Large intestine (tissue), 3 donors: ENCODE results near the gene DNPH1. TPM values are rescaled to one million over a fixed set of nuclear protein-coding genes. Genes with fewer than 3 reads are reported as not detected.
A peak's percentile ranks its signal among the peaks of the same experiment; 100 is the strongest.

Experiments used
- DNase-seq, 2 donors: peaks; one replicate each; pipeline versions ENCODE4 v3.0.0 to v3.0.0-alpha.2; 2013
- H3K27ac ChIP-seq: one replicate; pipeline ENCODE4 v1.5.1; 2013; ENCODE audit warnings: low read length
- H3K27me3 ChIP-seq: 2 replicates; pipeline ENCODE4 v1.6.1; 2013; ENCODE audit warnings: low read length; ENCODE audit not compliant: control insufficient read depth, insufficient read depth
- H3K36me3 ChIP-seq: 2 replicates; pipeline ENCODE4 v1.6.1; 2013; ENCODE audit warnings: low read length; ENCODE audit not compliant: control insufficient read depth, insufficient read depth
- H3K4me1 ChIP-seq: one replicate; pipeline ENCODE4 v1.6.1; 2013; ENCODE audit warnings: low read length; ENCODE audit not compliant: control insufficient read depth, insufficient read depth
- H3K4me3 ChIP-seq: one replicate; pipeline ENCODE4 v1.5.1; 2013; ENCODE audit warnings: low read length
- H3K9me3 ChIP-seq: one replicate; pipeline ENCODE4 v1.6.1; 2013; ENCODE audit warnings: mild to moderate bottlenecking, low read depth, low read length, moderate library complexity; ENCODE audit not compliant: control insufficient read depth
- WGBS: methylation state at CpG from one replicate; pipeline ENCODE4 v1.1.5; 2013; ENCODE audit warnings: low lambda C conversion rate; ENCODE audit not compliant: insufficient coverage; 5-methylcytosine and 5-hydroxymethylcytosine counted together
- polyA plus RNA-seq: library from polyadenylated mRNA; unstranded; fragments of 120-200 nt; gene quantifications from one replicate; pipeline ENCODE4 v1.2.1, GENCODE V29; 2013

DNPH1 gene
- polyA plus RNA-seq, 1 donor: 152 TPM

GRCh38 chr6:43247114-43247999 lies 18.1 kb upstream of the DNPH1 start:
- WGBS: no CpG with 5 or more reads among the region's 46 CpGs
- peak overlapping the region; percentile 45 for H3K4me3 ChIP-seq
- H3K9me3 ChIP-seq: no peaks in the 10 kb centered on the region
- H3K27ac ChIP-seq: no peak overlapping the region
- H3K4me1 ChIP-seq: peaks cover 15% of the 10 kb centered on the region
- no peaks in the 10 kb centered on the region for H3K36me3 ChIP-seq
- DNase-seq: peak; percentile 65 to 85
- peaks cover 65% of the 10 kb centered on the region for H3K27me3 ChIP-seq

GRCh38 chr6:43246301-43247113 lies 17.2 kb upstream of the DNPH1 start:
- H3K4me1 ChIP-seq: peaks cover 14% of the 10 kb centered on the region
- DNase-seq: no peak
- H3K36me3 ChIP-seq: no peaks in the 10 kb centered on the region
- peak overlapping the region; percentile 45 for H3K4me3 ChIP-seq
- H3K9me3 ChIP-seq: no peaks in the 10 kb centered on the region
- no peak overlapping the region for H3K27ac ChIP-seq
- peaks cover 67% of the 10 kb centered on the region for H3K27me3 ChIP-seq
- no CpG with 5 or more reads among the region's 27 CpGs for WGBS

GRCh38 chr6:43243664-43244321 lies 14.5 kb upstream of the DNPH1 start:
- Histone ChIP-seq H3K4me3 (peak overlapping the region; percentile 10), H3K9me3 (no peaks in the 10 kb centered on the region), H3K4me1 (peaks cover 10% of the 10 kb centered on the region), H3K27ac (no peak overlapping the region), H3K36me3 (no peaks in the 10 kb centered on the region), H3K27me3 (peaks cover 64% of the 10 kb centered on the region)
- no peak for DNase-seq
- WGBS: 40% methylated on average over 1 of the region's 37 CpGs

GRCh38 chr6:43242908-43243663 lies 13.8 kb upstream of the DNPH1 start, which contains the start of gene TTBK1:
TTBK1 (plus strand) TSS chr6:43243481; CDS start chr6:43246661, 3,180 bp downstream.
- Histone ChIP-seq H3K36me3 (no peaks in the 10 kb centered on the region), H3K4me3 (peak within 1 kb of the TSS; percentile 10), H3K27ac (no peak within 1 kb of the TSS), H3K27me3 (peaks cover 63% of the 10 kb centered on the region), H3K9me3 (no peaks in the 10 kb centered on the region), H3K4me1 (peaks cover 10% of the 10 kb centered on the region)
- 67% methylated on average over 4 of the region's 47 CpGs for WGBS
- no peak for DNase-seq

- DNase-seq: no peak
- no peak overlapping the region for H3K4me3 ChIP-seq
- no peak overlapping the region for H3K27ac ChIP-seq
- H3K9me3 ChIP-seq: no peaks in the 10 kb centered on the region
- WGBS: no CpG with 5 or more reads among the region's 2 CpGs
- peaks cover 59% of the 10 kb centered on the region for H3K27me3 ChIP-seq
- H3K4me1 ChIP-seq: peaks cover under 1% of the 10 kb centered on the region
- H3K36me3 ChIP-seq: no peaks in the 10 kb centered on the region
Observed at GRCh38 chr6:43241446-43241845, 12.2 kb upstream of the DNPH1 start.

- no peaks in the 10 kb centered on the region for H3K36me3 ChIP-seq
- no peaks in the 10 kb centered on the region for H3K9me3 ChIP-seq
- H3K27me3 ChIP-seq: peaks cover 54% of the 10 kb centered on the region
- no peaks in the 10 kb centered on the region for H3K4me1 ChIP-seq
- no peak overlapping the region for H3K27ac ChIP-seq
- no CpG with 5 or more reads among the region's 1 CpG for WGBS
- DNase-seq: no peak
- no peak overlapping the region for H3K4me3 ChIP-seq
Observed at GRCh38 chr6:43240950-43241349, 11.7 kb upstream of the DNPH1 start.

- peaks cover 37% of the 10 kb centered on the region for H3K27me3 ChIP-seq
- H3K4me1 ChIP-seq: no peaks in the 10 kb centered on the region
- H3K36me3 ChIP-seq: no peaks in the 10 kb centered on the region
- no peaks in the 10 kb centered on the region for H3K9me3 ChIP-seq
- no peak for DNase-seq
- no peak overlapping the region for H3K27ac ChIP-seq
- WGBS: 65% methylated on average over 2 of the region's 2 CpGs
- no peak overlapping the region for H3K4me3 ChIP-seq
Observed at GRCh38 chr6:43239054-43239453, 9.8 kb upstream of the DNPH1 start.

GRCh38 chr6:43235841-43236240 lies 6.6 kb upstream of the DNPH1 start:
- 100% methylated on average over 1 of the region's 2 CpGs for WGBS
- no peak overlapping the region for H3K4me3 ChIP-seq

GRCh38 chr6:43231735-43232450 lies 2.6 kb upstream of the DNPH1 start:
- no peak overlapping the region for H3K4me3 ChIP-seq
- no peak overlapping the region for H3K27ac ChIP-seq
- WGBS: 88% methylated on average over 2 of the region's 3 CpGs

More at GRCh38 chr6:43235841-43236240, 6.6 kb upstream of the DNPH1 start:
- DNase-seq: no peak
- peaks cover 8% of the 10 kb centered on the region for H3K27me3 ChIP-seq
- H3K4me1 ChIP-seq: no peaks in the 10 kb centered on the region
- H3K27ac ChIP-seq: no peak overlapping the region
- no peaks in the 10 kb centered on the region for H3K9me3 ChIP-seq
- H3K36me3 ChIP-seq: no peaks in the 10 kb centered on the region

More at GRCh38 chr6:43231735-43232450, 2.6 kb upstream of the DNPH1 start:
- H3K9me3 ChIP-seq: no peaks in the 10 kb centered on the region
- H3K4me1 ChIP-seq: peaks cover 2% of the 10 kb centered on the region
- no peak for DNase-seq
- no peaks in the 10 kb centered on the region for H3K36me3 ChIP-seq
- H3K27me3 ChIP-seq: no peaks in the 10 kb centered on the region
